Measurements from ENCODE around the gene QPCTL. TPM values are rescaled to one million over a fixed set of nuclear protein-coding genes. Genes with fewer than 3 reads are reported as not detected.

QPCTL gene
- total and polyA plus RNA-seq, 2 of the 4 experiments (the other 2 are of a cell fraction), result 6.6 to 11.5 TPM

GRCh38 chr19:45712699-45713067, 20.2 kb downstream of the QPCTL start:
- CTCF ChIA-PET, result no interaction called here
- no peak overlapping the region for H3K56ac ChIP-seq (ENCODE audit: extremely low read depth, insufficient read depth, low read length)
- H3K27me3 ChIP-seq (ENCODE audit: control insufficient read depth, insufficient read depth, low read length), result no peaks in the 10 kb centered on the region
- H3K9ac ChIP-seq (ENCODE audit: low read depth, low read length), result no peak overlapping the region
- no peak for ATAC-seq (ENCODE audit: low read depth)
- 97% methylated on average over 14 of the region's 25 CpGs; no CpG with 5 or more reads in 1 of the 2 experiments for WGBS, 2 experiments (ENCODE audit: extremely low coverage in 2 of 2, insufficient read length in 1 of 2)
- no peak for DNase-seq
- no peaks in the 10 kb centered on the region for H3K9me3 ChIP-seq (ENCODE audit: control insufficient read depth, insufficient read depth, low read length)
- H3K23ac ChIP-seq (ENCODE audit: low read depth, low read length), result no peak overlapping the region
- H3K27ac ChIP-seq (ENCODE audit: insufficient read depth, low read length), result no peak overlapping the region
- H4K20me1 ChIP-seq (ENCODE audit: insufficient read depth, low read length), result no peaks in the 10 kb centered on the region
- H3K9me1 ChIP-seq (ENCODE audit: insufficient read depth, low read length), result no peaks in the 10 kb centered on the region
- no peak overlapping the region for H3K4ac ChIP-seq (ENCODE audit: low read depth, low read length)
- no peak overlapping the region for H2AK5ac ChIP-seq (ENCODE audit: low read depth, low read length)
- in situ Hi-C loops (cut with MboI; ENCODE audit: low sequenced_read_pairs), result no loop called here
- H3K14ac ChIP-seq (replicated peaks; ENCODE audit: low read depth, low read length), result no peak overlapping the region
- no peak overlapping the region for H2BK5ac ChIP-seq (ENCODE audit: low read depth, low read length, poor library complexity, severe bottlenecking)
- no peak overlapping the region for H3K4me2 ChIP-seq (ENCODE audit: low read depth, low read length)
- no peak overlapping the region for H2BK120ac ChIP-seq (ENCODE audit: low read depth, low read length)
- peaks cover 20% of the 10 kb centered on the region for H3K36me3 ChIP-seq (ENCODE audit: control insufficient read depth, insufficient read depth, low read length)
- no peak overlapping the region for H3K18ac ChIP-seq (ENCODE audit: low read depth, low read length)
- BruUV-seq (replicated peaks), result no TSS peak
- no peak overlapping the region for H4K8ac ChIP-seq (ENCODE audit: low read depth in 2 of 2, low read length in 2 of 2)
- H2AFZ ChIP-seq (replicated peaks; ENCODE audit: low read length, poor library complexity), result no peak overlapping the region
- no peak for TF ChIP-seq RCOR1 (IDR thresholded peaks at IDR 0.05; ENCODE audit: insufficient replicate concordance, low read length)
- no peak for TF ChIP-seq MAZ (IDR thresholded peaks at IDR 0.05; ENCODE audit: borderline replicate concordance, low read depth, low read length)
- no peak for TF ChIP-seq FOS (IDR thresholded peaks at IDR 0.05; ENCODE audit: low read depth, low read length)
- no peak for TF ChIP-seq CHD1 (IDR thresholded peaks at IDR 0.05; ENCODE audit: low read depth, low read length)
- TF ChIP-seq MXI1 (IDR thresholded peaks at IDR 0.05; ENCODE audit: borderline replicate concordance, low read depth, low read length), result no peak
- no peak for TF ChIP-seq MAFK (IDR thresholded peaks at IDR 0.05; ENCODE audit: low read depth, low read length)
- no peak for TF ChIP-seq ELK1 (IDR thresholded peaks at IDR 0.05; ENCODE audit: borderline replicate concordance, low read depth, low read length)
- no peak for TF ChIP-seq NFE2L2 (IDR thresholded peaks at IDR 0.05; ENCODE audit: low read depth, low read length)
- TF ChIP-seq RFX5 (IDR thresholded peaks at IDR 0.05; ENCODE audit: low read depth, low read length), result no peak
- no peak for TF ChIP-seq USF2 (IDR thresholded peaks at IDR 0.05; ENCODE audit: low read depth, low read length)
- TF ChIP-seq POLR2A (IDR thresholded peaks at IDR 0.05; ENCODE audit: low read depth, low read length), result no peak
- no peak for TF ChIP-seq BHLHE40 (IDR thresholded peaks at IDR 0.05; ENCODE audit: low read depth, low read length)
- TF ChIP-seq CEBPB (IDR thresholded peaks at IDR 0.05; ENCODE audit: low read depth, low read length), result no peak
- TF ChIP-seq RAD21 (IDR thresholded peaks at IDR 0.05; ENCODE audit: low read length), result no peak
- TF ChIP-seq, protein P1, sequence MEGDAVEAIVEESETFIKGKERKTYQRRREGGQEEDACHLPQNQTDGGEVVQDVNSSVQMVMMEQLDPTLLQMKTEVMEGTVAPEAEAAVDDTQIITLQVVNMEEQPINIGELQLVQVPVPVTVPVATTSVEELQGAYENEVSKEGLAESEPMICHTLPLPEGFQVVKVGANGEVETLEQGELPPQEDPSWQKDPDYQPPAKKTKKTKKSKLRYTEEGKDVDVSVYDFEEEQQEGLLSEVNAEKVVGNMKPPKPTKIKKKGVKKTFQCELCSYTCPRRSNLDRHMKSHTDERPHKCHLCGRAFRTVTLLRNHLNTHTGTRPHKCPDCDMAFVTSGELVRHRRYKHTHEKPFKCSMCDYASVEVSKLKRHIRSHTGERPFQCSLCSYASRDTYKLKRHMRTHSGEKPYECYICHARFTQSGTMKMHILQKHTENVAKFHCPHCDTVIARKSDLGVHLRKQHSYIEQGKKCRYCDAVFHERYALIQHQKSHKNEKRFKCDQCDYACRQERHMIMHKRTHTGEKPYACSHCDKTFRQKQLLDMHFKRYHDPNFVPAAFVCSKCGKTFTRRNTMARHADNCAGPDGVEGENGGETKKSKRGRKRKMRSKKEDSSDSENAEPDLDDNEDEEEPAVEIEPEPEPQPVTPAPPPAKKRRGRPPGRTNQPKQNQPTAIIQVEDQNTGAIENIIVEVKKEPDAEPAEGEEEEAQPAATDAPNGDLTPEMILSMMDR (conservative IDR thresholded peaks at IDR 0.05; ENCODE audit: low read depth, low read length), result no peak
- TF ChIP-seq SMC3 (IDR thresholded peaks at IDR 0.05; ENCODE audit: low read depth, low read length), result no peak
- peaks cover 27 to 61% of the 10 kb centered on the region in 2 experiments for H3K79me1 ChIP-seq (ENCODE audit: low read depth in 1 of 2, low read length in 2 of 2)
- H4K91ac ChIP-seq (ENCODE audit: insufficient read depth, low read depth, low read length), result no peak overlapping the region
- H2AK9ac ChIP-seq (replicated peaks; ENCODE audit: low read depth, low read length, poor library complexity), result no peak overlapping the region
- peaks cover 2% of the 10 kb centered on the region; the same call in 1 of the 2 replicates for H3K4me1 ChIP-seq (ENCODE audit: control insufficient read depth, insufficient read depth, low read length)
- no peak overlapping the region for H2BK20ac ChIP-seq (ENCODE audit: low read depth, low read length)
- no peak overlapping the region for H4K5ac ChIP-seq (ENCODE audit: low read depth, low read length)
- dilution Hi-C loops (cut with HindIII; ENCODE audit: low sequenced_read_pairs, unreplicated experiment), result no loop called here
- intact Hi-C loops (cut with micrococcal nuclease), result no loop called here
- POLR2A ChIA-PET (ENCODE audit: unreplicated experiment), result no interaction called here
- H2BK15ac ChIP-seq (ENCODE audit: low read depth, low read length), result no peak overlapping the region
- H3K4me3 ChIP-seq (ENCODE audit: insufficient read depth, low read depth, low read length), result no peak overlapping the region

Data from IMR-90 (cell line).